NCI-H1694 (cell line): ENCODE data around the gene C2orf78.
A peak's percentile ranks its signal among the peaks of the same experiment; 100 is the strongest.

Source experiments
- DNase-seq: peaks from one replicate; lab custom pipeline; 2025; lab: John Stamatoyannopoulos, UW

The C2orf78 gene

GRCh38 chr2:73837847-73838585, 54.0 kb downstream of the C2orf78 start:
- DNase-seq = no peak

GRCh38 chr2:73838889-73839534, 55.0 kb downstream of the C2orf78 start:
- DNase-seq = no peak

DNA sequence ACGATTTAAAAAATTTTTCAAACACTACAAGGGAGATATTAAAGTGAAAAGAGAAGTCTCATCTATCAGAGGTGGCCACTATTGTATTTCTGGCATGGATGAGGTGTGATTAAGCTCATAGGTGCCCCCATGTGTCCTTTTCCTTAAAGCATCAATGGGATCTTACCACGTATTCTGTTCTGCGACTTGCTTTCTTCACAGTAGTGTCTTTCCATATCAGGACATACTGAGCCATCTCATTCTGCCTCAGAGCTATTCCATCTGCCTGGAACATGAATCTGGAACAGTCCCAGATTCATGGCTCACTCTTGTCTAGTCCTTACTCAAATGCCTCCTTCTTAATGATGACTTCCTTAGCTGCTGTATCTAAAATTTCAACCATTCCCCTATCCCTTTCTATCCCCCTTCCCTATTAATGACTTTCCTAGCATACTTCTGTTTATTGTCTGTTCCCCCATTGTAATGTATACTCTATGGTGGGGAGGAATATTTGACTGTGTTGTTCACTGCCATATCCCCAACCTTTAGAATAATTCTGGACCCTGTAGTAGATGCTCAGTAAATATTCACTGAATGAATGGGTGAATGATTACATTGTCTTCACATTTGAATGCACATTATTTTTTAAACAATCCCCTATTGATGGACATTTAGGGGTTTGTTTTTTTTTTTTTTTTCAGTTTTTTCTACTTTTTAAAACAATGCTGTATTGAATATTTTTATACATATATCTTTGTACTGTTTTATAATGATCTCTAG, 55.8 kb downstream of the C2orf78 start:
- DNase-seq = no peak

GRCh38 chr2:73841912-73842738, 58.1 kb downstream of the C2orf78 start:
- DNase-seq = no peak

DNA sequence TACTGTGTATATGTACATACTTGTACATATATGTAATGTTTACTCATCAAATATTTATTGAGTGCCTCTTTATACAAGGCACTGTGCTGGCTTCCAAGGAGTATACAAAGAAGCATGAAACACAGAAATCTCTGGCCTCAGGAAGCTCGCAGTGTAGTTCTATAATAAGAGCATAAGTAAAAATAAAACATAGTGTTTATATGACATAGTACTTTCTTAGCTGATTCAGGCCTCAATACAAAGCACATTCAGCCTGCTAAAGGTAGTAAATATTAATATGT, 58.7 kb downstream of the C2orf78 start:
- no peak for DNase-seq

- DNase-seq = no peak
Measured at GRCh38 chr2:73844087-73844486, 60.1 kb downstream of the C2orf78 start.

- peak; percentile 64 for DNase-seq
Measured at GRCh38 chr2:73850009-73850408, 66.0 kb downstream of the C2orf78 start.

DNA sequence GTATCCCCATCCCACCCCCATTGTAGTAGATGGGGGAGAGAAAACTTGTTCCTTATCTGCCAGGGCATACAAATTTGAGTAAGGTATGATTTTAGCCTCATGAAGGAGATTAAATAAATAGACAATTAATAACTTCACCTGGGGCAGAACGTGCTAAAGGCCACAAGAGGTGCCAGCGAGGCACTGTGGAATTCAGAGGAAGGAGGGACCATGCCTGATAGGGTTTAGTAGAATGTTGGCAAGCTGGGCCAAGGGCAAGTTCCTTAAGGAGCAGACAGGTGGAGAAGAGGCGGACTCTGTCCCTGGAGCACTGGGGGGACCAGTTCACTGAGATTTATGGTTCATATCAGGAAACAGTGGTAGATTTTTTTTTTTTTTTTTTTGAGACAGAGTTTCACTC, 67.3 kb downstream of the C2orf78 start:
- peak; percentile 12 for DNase-seq

- DNase-seq = no peak
Measured at GRCh38 chr2:73852020-73852419, 68.0 kb downstream of the C2orf78 start.

DNA sequence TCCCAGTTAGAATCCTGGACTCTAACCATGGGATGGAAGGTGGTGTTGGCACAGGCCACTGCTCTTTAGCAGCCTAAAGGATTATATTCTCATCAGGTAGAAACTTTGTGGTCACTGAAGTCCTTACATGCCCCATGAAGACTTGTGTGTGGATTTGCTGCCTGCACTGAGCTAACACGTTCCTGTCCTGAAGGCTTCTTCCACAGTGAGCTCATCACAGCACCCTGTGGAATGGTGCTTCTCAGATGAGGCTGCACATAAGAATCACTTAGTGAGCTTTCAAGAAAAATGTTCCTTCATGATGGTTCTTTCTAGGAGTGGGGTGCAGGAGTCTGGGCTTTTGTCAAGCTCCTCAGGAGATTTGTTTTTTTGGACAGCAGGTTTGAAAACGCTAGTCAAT, 71.5 kb downstream of the C2orf78 start:
- no peak for DNase-seq

DNA sequence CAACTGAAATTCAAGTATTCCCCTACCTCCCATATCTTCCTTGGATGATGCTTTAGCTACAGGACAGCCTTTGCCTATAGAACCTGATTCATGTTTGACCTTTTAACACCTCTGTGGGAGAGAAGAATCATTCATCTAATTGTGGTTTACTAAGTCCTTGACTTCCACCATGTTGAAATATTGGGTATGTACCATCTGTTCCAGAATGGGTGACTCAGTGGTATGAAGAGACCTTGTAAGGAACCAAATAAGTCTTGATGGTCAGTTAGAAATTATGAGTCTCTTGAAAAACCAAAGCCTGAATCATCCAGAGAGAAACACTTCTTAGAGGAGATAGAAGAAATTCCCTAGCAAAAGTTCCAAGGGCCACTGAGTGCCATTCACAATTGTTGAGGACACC, 72.2 kb downstream of the C2orf78 start:
- DNase-seq = no peak

DNA sequence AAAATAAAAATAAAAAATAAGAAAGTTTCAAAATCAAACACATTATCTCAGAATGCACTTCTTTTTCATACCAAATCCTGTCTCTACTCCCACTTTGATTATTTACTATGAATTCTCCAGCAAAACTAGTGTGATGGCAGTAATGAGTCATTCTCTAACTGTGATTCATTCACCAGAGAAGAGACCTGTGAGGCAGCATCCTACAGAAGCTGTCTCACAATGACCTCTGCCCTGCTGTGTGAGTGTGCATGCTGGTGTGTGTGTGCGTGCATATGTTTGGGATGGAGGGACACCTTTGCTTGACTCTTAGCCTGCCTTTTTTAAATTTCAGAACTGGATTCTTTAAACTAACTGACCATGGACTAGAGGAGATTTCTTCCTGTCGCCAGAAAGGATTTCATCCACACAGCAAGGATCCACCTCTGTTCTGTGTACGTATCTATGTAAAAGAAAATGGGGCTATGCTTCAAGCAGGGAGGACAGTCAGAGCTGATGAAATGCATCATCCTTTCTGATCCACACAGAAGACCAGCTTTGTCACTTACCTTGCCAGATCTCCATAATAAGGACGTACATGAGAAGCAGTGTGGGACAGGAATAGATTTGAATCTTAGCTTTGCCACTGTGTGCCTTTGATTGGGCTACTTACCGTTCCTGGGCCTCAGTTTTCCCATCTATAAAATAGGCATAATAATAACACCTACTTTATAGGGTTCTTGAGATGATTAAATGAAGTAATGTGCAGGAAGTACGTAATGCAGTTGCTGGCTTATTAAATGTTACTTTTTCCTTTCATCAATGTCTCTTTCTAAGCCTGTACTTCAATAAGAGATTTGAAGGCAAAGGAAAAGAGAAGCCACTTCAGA, 76.0 kb downstream of the C2orf78 start:
- DNase-seq = no peak

- DNase-seq = no peak
Measured at GRCh38 chr2:73862987-73863386, 79.0 kb downstream of the C2orf78 start.
